GM18861 (cell line): ENCODE data around the gene HDGFL3.

Source experiments
- ATAC-seq: cut with Tn5 transposase; IDR thresholded peaks from one replicate; pipeline ENCODE4 v1.9.1; 2021; ENCODE audit not compliant: unreplicated experiment

HDGFL3 gene

GRCh38 chr15:83132861-83133523 lies 74.6 kb downstream of the HDGFL3 start:
- no peak for ATAC-seq

GRCh38 chr15:83129791-83130190 lies 77.8 kb downstream of the HDGFL3 start:
- ATAC-seq = no peak

GRCh38 chr15:83127547-83128150 lies 80.0 kb downstream of the HDGFL3 start:
- ATAC-seq = no peak

GRCh38 chr15:83123529-83123928 lies 84.1 kb downstream of the HDGFL3 start:
- ATAC-seq = no peak

- ATAC-seq = no peak
These were observed 87.5 kb downstream of the HDGFL3 start for GRCh38 chr15:83119968-83120581.

GRCh38 chr15:83118968-83119367 lies 88.7 kb downstream of the HDGFL3 start:
- ATAC-seq = no peak

- no peak for ATAC-seq
These were observed 89.3 kb downstream of the HDGFL3 start for GRCh38 chr15:83118291-83118827.

- no peak for ATAC-seq
These were observed 91.6 kb downstream of the HDGFL3 start for GRCh38 chr15:83115831-83116565.

- no peak for ATAC-seq
These were observed 92.2 kb downstream of the HDGFL3 start for GRCh38 chr15:83115410-83115809.

- ATAC-seq = no peak
These were observed 92.8 kb downstream of the HDGFL3 start for GRCh38 chr15:83114856-83115255.

GRCh38 chr15:83113881-83114674 lies 93.5 kb downstream of the HDGFL3 start:
- no peak for ATAC-seq

GRCh38 chr15:83112956-83113299 lies 94.7 kb downstream of the HDGFL3 start:
- no peak for ATAC-seq

- ATAC-seq = no peak
These were observed 95.2 kb downstream of the HDGFL3 start for GRCh38 chr15:83112233-83112955.

- no peak for ATAC-seq
These were observed 96.5 kb downstream of the HDGFL3 start for GRCh38 chr15:83111149-83111548.

- no peak for ATAC-seq
These were observed 97.2 kb downstream of the HDGFL3 start for GRCh38 chr15:83110381-83110780.

- ATAC-seq = no peak
These were observed 98.1 kb downstream of the HDGFL3 start for GRCh38 chr15:83109532-83109931.

- ATAC-seq = peak; percentile 76
These were observed 99.1 kb downstream of the HDGFL3 start for GRCh38 chr15:83108266-83109219.

- peak; percentile 6 for ATAC-seq
These were observed 99.8 kb downstream of the HDGFL3 start for GRCh38 chr15:83107841-83108181.
